ENCODE results near the gene LDHD.

GRCh38 chr16:75079346-75079926 is 37.1 kb downstream of the LDHD start:
- TF ChIP-seq, protein P1, sequence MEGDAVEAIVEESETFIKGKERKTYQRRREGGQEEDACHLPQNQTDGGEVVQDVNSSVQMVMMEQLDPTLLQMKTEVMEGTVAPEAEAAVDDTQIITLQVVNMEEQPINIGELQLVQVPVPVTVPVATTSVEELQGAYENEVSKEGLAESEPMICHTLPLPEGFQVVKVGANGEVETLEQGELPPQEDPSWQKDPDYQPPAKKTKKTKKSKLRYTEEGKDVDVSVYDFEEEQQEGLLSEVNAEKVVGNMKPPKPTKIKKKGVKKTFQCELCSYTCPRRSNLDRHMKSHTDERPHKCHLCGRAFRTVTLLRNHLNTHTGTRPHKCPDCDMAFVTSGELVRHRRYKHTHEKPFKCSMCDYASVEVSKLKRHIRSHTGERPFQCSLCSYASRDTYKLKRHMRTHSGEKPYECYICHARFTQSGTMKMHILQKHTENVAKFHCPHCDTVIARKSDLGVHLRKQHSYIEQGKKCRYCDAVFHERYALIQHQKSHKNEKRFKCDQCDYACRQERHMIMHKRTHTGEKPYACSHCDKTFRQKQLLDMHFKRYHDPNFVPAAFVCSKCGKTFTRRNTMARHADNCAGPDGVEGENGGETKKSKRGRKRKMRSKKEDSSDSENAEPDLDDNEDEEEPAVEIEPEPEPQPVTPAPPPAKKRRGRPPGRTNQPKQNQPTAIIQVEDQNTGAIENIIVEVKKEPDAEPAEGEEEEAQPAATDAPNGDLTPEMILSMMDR (IDR thresholded peaks at IDR 0.05; ENCODE audit: poor library complexity): no peak
- TF ChIP-seq EZH2phosphoT487 (IDR thresholded peaks at IDR 0.05; ENCODE audit: low read depth, severe bottlenecking, unreplicated experiment) (no peak), EZH2 (IDR thresholded peaks at IDR 0.05; ENCODE audit: borderline replicate concordance) (no peak)

All from hepatocyte (in vitro differentiated cells).